Activated CD8-positive, alpha-beta memory T cell treated with anti-CD3 and anti-CD28 coated beads for 48 hours (primary cell): Measurements from ENCODE around the gene ERCC5.

Experiments used
- DNase-seq, 3 experiments: peaks; one replicate each; pipeline ENCODE4 v3.0.0-alpha.2; 2020; ENCODE audit warnings: low read depth in 2 of 3, low spot score in 2 of 3

The ERCC5 gene

DNA sequence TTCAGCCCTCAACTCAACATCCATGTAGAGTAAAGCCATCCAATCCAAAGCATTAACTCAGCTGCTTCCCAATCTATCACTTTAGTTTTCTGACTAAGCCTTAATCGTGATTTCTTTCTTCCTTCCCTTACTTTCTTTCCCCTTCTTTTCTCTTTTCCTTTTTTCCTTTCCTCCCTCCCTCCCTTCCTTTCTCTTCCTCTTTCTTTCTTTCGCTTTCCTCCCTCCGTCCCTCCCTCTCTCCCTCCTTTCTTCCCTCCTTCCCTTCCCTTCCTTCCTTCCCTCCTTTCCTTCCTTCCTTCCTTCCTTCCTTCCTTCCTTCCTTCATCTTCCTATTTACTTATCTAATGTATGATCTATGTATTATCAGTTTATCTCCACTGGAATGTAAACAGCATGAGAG is 71.2 kb downstream of the ERCC5 start:
- no peak for DNase-seq

DNA sequence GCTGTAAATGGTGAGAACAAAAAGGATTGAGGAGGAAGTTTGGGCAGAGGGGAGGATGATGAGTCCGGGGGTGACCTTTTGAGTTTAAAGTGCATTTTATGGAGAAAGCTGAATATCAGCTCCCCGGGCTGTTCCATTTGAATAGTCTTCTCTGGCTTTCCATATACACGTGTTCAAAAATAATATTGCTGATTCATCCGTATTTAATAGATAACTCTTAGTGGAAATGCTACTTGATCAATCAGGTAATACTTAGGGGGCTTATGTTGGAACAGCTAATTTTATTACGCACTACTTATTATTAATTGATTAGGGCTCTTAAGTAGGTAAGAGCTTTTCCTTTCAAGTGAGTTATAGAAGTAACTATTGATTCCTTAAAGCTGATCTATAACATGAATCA is 76.4 kb downstream of the ERCC5 start:
- no peak for DNase-seq
